NCI-H748 (cell line): Measurements from ENCODE around the gene PMP22.

ENCODE experiments used
- DNase-seq: peaks from one replicate; lab custom pipeline; 2025; ENCODE audit not compliant: unreplicated experiment; lab: John Stamatoyannopoulos, UW

Gene PMP22

GRCh38 chr17:15265131-15265530, at the start of gene PMP22:
Gene PMP22, minus strand, starts transcription at chr17:15265326. Its CDS starts 4,599 bp downstream, at chr17:15260727.
- no peak for DNase-seq

GRCh38 chr17:15311996-15312395, 46.9 kb upstream of the PMP22 start:
- no peak for DNase-seq

- no peak for DNase-seq
These were observed 44.7 kb upstream of the PMP22 start for GRCh38 chr17:15309793-15310192.

- no peak for DNase-seq
These were observed 44.1 kb upstream of the PMP22 start for GRCh38 chr17:15309236-15309635.

GRCh38 chr17:15308758-15309157, 43.6 kb upstream of the PMP22 start:
- no peak for DNase-seq

- DNase-seq: no peak
These were observed 42.6 kb upstream of the PMP22 start for GRCh38 chr17:15307710-15308111.

GRCh38 chr17:15303851-15304250, 38.7 kb upstream of the PMP22 start:
- no peak for DNase-seq

GRCh38 chr17:15303268-15303667, 38.1 kb upstream of the PMP22 start:
- DNase-seq: no peak

GRCh38 chr17:15301845-15302244, 36.7 kb upstream of the PMP22 start:
- no peak for DNase-seq

- DNase-seq: no peak
These were observed 33.0 kb upstream of the PMP22 start for GRCh38 chr17:15298176-15298575.

- no peak for DNase-seq
These were observed 28.4 kb upstream of the PMP22 start for GRCh38 chr17:15293558-15293957.

- no peak for DNase-seq
These were observed 26.7 kb upstream of the PMP22 start for GRCh38 chr17:15291674-15292361.

GRCh38 chr17:15290605-15291004, 25.5 kb upstream of the PMP22 start:
- no peak for DNase-seq

- peak; percentile 45 for DNase-seq
These were observed 24.4 kb upstream of the PMP22 start for GRCh38 chr17:15289285-15290183.

- DNase-seq: no peak
These were observed 23.7 kb upstream of the PMP22 start for GRCh38 chr17:15288859-15289258.

GRCh38 chr17:15287538-15288267, 22.6 kb upstream of the PMP22 start:
- DNase-seq: no peak

- no peak for DNase-seq
These were observed 20.3 kb upstream of the PMP22 start for GRCh38 chr17:15285466-15285865.

- DNase-seq: no peak
These were observed 19.4 kb upstream of the PMP22 start for GRCh38 chr17:15284537-15284936.

- no peak for DNase-seq
These were observed 19.0 kb upstream of the PMP22 start for GRCh38 chr17:15284107-15284506.

GRCh38 chr17:15281909-15282308, 16.8 kb upstream of the PMP22 start:
- DNase-seq: no peak

GRCh38 chr17:15278924-15279477, 13.9 kb upstream of the PMP22 start:
- DNase-seq: no peak
